HEK293 (cell line): Measurements from ENCODE around the gene IFNL1.

Experiments
- CTCF ChIA-PET: fragments of 350-600 bp; formaldehyde crosslinking; extraction: SDS; loops from one replicate; lab custom pipeline; 2021; ENCODE audit warnings: antibody characterized with exemption; lab: Yijun Ruan, JAX
- POLR2A ChIA-PET: fragments of 300-600 bp; formaldehyde crosslinking; extraction: SDS; loops from one replicate; lab custom pipeline; 2020; ENCODE audit warnings: antibody characterized with exemption, inconsistent platforms; lab: Yijun Ruan, JAX
- H3K27ac ChIP-seq: fragments of 200-500 bp; sonication (Bioruptor generic); 2 replicates; pipeline ENCODE4 v1.5.1; 2014; ENCODE audit warnings: low read depth, low read length, control low read depth, inconsistent platforms; ENCODE audit errors: extremely low read depth
- H3K36me3 ChIP-seq, 2 experiments: fragments of 200-500 bp in 1 of 2; sonication (Bioruptor generic) in 1 of 2; 1 replicate in 1 of 2; 2 replicates in 1 of 2; pipeline ENCODE4 v1.5.1; 2014 to 2017; ENCODE audit warnings: inconsistent platforms in 2 of 2, low read length in 2 of 2; ENCODE audit not compliant: control insufficient read depth in 2 of 2, insufficient read depth in 1 of 2
- H3K4me1 ChIP-seq: fragments of 200-500 bp; sonication (Bioruptor generic); 2 replicates; pipeline ENCODE4 v1.5.1; 2014; ENCODE audit warnings: mild to moderate bottlenecking, low read length, inconsistent platforms; ENCODE audit not compliant: control insufficient read depth, insufficient read depth
- H3K4me3 ChIP-seq: 2 replicates; pipeline ENCODE4 v1.5.1; 2011; ENCODE audit warnings: low read depth, mild to moderate bottlenecking, control low read depth, low read length, moderate library complexity
- H3K9me3 ChIP-seq: fragments of 200-500 bp; sonication (Bioruptor generic); 2 replicates; pipeline ENCODE4 v1.5.1; 2014; ENCODE audit warnings: low read depth, low read length, inconsistent platforms; ENCODE audit not compliant: control insufficient read depth, insufficient read depth
- KLF1 ChIP-seq: fragments of 450-650 bp; formaldehyde crosslinking; IDR thresholded peaks from 2 replicates; pipeline ENCODE4 v1.5.1; 2016; ENCODE audit warnings: missing biosample characterization, missing genetic modification characterization
- MYNN ChIP-seq: fragments of 450-650 bp; formaldehyde crosslinking; IDR thresholded peaks from 2 replicates; pipeline ENCODE4 v1.5.1; 2016; ENCODE audit warnings: missing biosample characterization, missing genetic modification characterization, borderline replicate concordance
- TCF7L2 ChIP-seq: IDR thresholded peaks from 2 replicates; pipeline ENCODE4 v1.6.1; 2011; ENCODE audit warnings: low read depth, mild to moderate bottlenecking, inconsistent platforms, low read length, moderate library complexity, borderline replicate concordance
- ZFHX2 ChIP-seq: fragments of 450-650 bp; formaldehyde crosslinking; conservative IDR thresholded peaks from 2 replicates; pipeline ENCODE4 v1.5.1; 2016; ENCODE audit warnings: missing biosample characterization, missing genetic modification characterization
- ZNF146 ChIP-seq: fragments of 450-650 bp; formaldehyde crosslinking; IDR thresholded peaks from 2 replicates; pipeline ENCODE4 v1.5.1; 2016; ENCODE audit warnings: missing biosample characterization, missing genetic modification characterization
- ZNF391 ChIP-seq: fragments of 450-650 bp; formaldehyde crosslinking; IDR thresholded peaks from 2 replicates; pipeline ENCODE4 v1.5.1; 2016; ENCODE audit warnings: low read depth, missing biosample characterization, missing genetic modification characterization, borderline replicate concordance
- ZNF473 ChIP-seq: fragments of 450-650 bp; formaldehyde crosslinking; IDR thresholded peaks from 2 replicates; pipeline ENCODE4 v1.5.1; 2017; ENCODE audit warnings: missing biosample characterization, missing genetic modification characterization
- ZNF529 ChIP-seq: fragments of 450-650 bp; formaldehyde crosslinking; IDR thresholded peaks from 2 replicates; pipeline ENCODE4 v1.5.1; 2017; ENCODE audit warnings: missing genetic modification characterization, missing biosample characterization; ENCODE audit not compliant: insufficient replicate concordance
- ZNF549 ChIP-seq: fragments of 450-650 bp; IDR thresholded peaks from 2 replicates; pipeline ENCODE4 v1.5.1; 2018; ENCODE audit warnings: missing biosample characterization, missing genetic modification characterization, mild to moderate bottlenecking, inconsistent platforms, moderate library complexity
- ZNF610 ChIP-seq: fragments of 450-650 bp; formaldehyde crosslinking; IDR thresholded peaks from 2 replicates; pipeline ENCODE4 v1.5.1; 2016; ENCODE audit warnings: missing biosample characterization, missing genetic modification characterization, borderline replicate concordance
- ZNF768 ChIP-seq: fragments of 450-650 bp; formaldehyde crosslinking; IDR thresholded peaks from 2 replicates; pipeline ENCODE4 v1.5.1; 2018; ENCODE audit warnings: missing biosample characterization, mild to moderate bottlenecking, missing genetic modification characterization
- ZNF843 ChIP-seq: fragments of 450-650 bp; formaldehyde crosslinking; IDR thresholded peaks from 2 replicates; pipeline ENCODE4 v1.5.1; 2016; ENCODE audit warnings: missing biosample characterization, missing genetic modification characterization
- TF ChIP-seq, protein P1 (sequence below): fragments of 450-650 bp; formaldehyde crosslinking; IDR thresholded peaks from 2 replicates; pipeline ENCODE4 v1.5.1; 2016; ENCODE audit warnings: missing biosample characterization, missing genetic modification characterization

IFNL1 gene

DNA sequence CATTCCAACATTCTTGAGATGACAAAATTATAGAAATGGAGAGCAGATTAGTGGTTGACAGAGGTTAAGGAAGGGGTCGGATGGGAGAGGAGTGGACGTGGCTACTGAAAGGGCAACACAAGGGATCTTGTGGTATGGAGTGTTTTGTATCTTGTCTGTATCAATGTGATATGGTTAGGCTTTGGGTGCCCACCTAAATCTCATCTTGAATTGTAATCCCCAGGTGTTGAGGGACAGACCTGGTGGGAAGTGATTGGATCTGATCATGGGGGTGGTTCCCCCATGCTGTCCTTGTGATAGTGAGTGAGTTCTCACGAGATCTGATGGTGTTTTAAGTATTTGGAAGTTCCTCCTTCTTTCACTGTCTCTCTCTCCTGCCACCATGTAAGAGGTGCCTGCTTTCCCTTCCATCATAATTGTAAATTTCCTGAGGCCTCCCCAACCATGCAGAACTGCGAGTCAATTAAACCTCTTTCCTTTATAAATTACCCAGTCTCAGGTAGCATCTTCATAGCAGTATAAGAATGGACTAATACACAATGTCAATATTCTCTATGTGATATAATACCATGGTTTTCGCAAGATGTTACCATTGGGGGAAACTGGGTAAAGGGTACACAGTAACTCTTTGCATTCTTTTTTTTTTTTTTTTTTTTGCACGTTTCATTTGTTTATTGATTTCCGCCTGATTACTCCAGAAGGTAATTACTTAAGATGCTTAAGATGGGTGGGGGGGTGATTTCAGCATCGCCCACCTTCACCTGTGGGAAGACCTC, 42.6 kb upstream of the IFNL1 start:
- peak; percentile 100 for TF ChIP-seq ZNF529 (tag by site-specific recombination)
- no peak for TF ChIP-seq ZNF473 (tag by site-specific recombination)
- Histone ChIP-seq H3K36me3 (no peaks in the 10 kb centered on the region), H3K27ac (no peak overlapping the region), H3K4me1 (peaks cover 2% of the 10 kb centered on the region; the same call in 1 of the 2 replicates), H3K9me3 (no peaks in the 10 kb centered on the region), H3K4me3 (no peak overlapping the region)
- CTCF ChIA-PET: interaction anchor here (0.7 to 1.5 kb wide), 3 partner anchors 16 to 69 kb away, joined by 3 to 4 read pairs (median 4); no protein-coding TSS in a partner anchor
- POLR2A ChIA-PET: no interaction called here

DNA sequence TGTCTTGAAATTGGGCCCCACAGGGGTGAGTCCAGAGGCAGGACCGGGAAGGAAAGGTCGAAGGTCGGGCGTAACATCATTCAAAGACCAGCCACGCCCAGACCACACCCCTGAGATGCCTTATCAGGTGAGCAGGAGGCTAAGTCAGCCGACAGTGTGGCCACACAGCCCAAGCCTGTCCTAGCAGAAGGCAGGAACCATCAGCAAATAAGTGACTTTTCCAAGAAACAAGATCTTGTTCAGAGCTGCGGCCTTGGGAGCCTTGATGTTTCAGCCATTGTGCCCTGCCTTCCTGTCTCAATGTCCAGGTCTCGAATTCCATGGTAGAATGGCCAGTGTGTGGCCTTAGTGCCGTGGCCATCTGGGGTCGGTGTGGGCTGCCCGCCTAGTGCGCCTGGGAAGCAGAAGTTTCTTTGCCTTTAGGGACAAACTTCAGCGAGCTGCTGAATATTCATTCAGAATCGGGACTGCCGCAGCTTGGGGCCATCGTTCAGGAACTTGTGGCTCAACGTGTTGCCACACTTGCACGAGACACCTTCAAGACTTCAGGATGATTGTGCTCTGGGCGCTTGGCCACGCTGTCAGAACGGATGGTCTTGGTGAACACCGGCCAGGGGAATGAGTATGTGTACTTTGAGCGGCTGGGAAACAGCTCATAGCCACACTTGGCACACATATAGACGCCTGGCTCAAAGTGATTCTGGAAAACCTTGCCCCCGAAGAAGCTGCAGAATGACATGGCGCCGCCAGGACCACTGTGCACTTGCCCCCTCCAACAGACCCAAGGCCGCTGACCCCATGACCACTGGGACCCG, 41.5 kb upstream of the IFNL1 start:
- peaks cover 2% of the 10 kb centered on the region; the same call in 1 of the 2 replicates for H3K4me1 ChIP-seq
- ChIA-PET POLR2A (interaction anchor here (0.6 kb wide), 2 partner anchors 45 to 770 kb away, joined by 3 to 4 read pairs; no protein-coding TSS in a partner anchor), CTCF (interaction anchor here (0.6 to 1.5 kb wide), 4 partner anchors 57 to 132 kb away, joined by 3 to 4 read pairs (median 4); partner anchors contain the start of gene SAMD4B)
- no peak overlapping the region for H3K4me3 ChIP-seq
- TF ChIP-seq ZNF843 (tag by site-specific recombination) (no peak), KLF1 (tag by site-specific recombination) (peak; percentile 43; the same call in 1 of the 2 replicates), ZFHX2 (tag by site-specific recombination) (0 out of 2 replicates have a peak, but pooled peaks have one; percentile 5)
- H3K36me3 ChIP-seq: no peaks in the 10 kb centered on the region
- H3K9me3 ChIP-seq: no peaks in the 10 kb centered on the region
- no peak overlapping the region for H3K27ac ChIP-seq

DNA sequence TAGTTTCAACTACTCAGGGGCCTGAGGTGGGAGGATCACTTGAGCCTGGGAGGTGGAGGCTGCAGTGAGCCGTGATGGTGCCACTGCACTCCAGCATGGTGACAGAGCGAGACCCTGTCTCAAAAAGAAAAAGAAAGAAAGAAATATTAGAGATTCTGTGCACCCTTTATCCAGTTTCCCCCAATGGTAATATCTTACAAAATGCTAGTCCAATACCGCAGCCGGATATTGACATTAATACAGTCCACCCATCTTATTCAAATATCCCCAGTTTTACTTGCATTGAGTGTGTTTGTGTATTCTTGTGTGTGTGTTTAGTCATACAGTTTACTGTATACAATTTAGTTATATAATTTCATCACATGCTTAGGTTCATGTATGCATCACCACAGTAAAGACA, 39.0 kb upstream of the IFNL1 start:
- Histone ChIP-seq H3K4me3 (no peak overlapping the region), H3K9me3 (no peaks in the 10 kb centered on the region), H3K4me1 (peaks cover 1% of the 10 kb centered on the region; the same call in 1 of the 2 replicates), H3K27ac (no peak overlapping the region), H3K36me3 (no peaks in the 10 kb centered on the region)
- TF ChIP-seq ZNF610 (no peak), ZNF529 (tag by site-specific recombination) (peak; percentile 99), ZNF146 (tag by site-specific recombination) (no peak)
- ChIA-PET POLR2A (no interaction called here), CTCF (interaction anchor here (0.6 kb wide), 1 partner anchor 70 kb away, joined by 4 read pairs; no protein-coding TSS in a partner anchor)

DNA sequence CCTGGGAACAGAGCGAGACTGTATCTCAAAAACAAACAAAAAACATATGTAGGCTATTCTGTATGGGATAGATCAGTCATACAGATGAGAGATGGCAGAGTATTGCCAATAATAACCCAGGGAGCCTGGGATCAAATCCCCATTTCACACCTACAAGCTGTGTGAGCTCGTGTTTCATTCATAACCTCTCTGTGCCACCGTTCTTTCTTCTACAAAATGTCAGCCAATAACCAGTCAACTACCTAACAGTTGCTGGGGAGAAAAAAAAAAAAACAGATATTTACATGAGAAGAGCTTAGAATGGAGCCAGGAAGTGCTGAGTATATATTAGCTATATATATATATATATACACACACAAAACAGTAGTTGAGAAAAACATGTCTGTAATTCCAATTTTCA, 34.5 kb upstream of the IFNL1 start:
- Histone ChIP-seq H3K27ac (no peak overlapping the region), H3K9me3 (no peaks in the 10 kb centered on the region), H3K4me1 (no peaks in the 10 kb centered on the region), H3K36me3 (no peaks in the 10 kb centered on the region), H3K4me3 (no peak overlapping the region)
- TF ChIP-seq ZNF768 (tag by site-specific recombination) (peak; percentile 36; the same call in 1 of the 2 replicates), ZNF549 (tag by site-specific recombination) (no peak)
- ChIA-PET POLR2A (interaction anchor here (1.4 kb wide), 1 partner anchor 174 kb away, joined by 3 read pairs; the partner anchor contains the start of gene RPS16), CTCF (interaction anchor here (0.6 to 1.3 kb wide), 8 partner anchors 9 to 331 kb away, joined by 3 read pairs; partner anchors contain the start of genes MRPS12 and SARS2)

DNA sequence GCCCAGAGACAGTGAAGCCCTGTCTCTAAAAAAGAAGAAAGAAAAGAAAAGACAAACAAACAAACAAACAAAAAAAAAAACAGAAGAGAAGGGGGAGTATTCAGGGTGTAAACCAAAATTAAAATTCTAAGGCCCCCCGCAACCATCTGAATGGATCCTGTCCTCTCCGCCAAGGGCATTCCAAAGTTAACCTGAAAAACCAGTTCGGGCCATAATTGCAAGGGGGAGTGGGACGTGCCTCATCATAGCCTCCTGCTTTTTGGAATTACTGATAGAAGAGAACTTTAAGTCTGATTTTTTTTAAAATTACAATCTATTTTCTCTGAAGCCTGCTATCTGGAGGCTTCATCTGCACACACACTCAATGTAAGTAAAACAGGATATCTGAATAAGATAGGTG, 33.7 kb upstream of the IFNL1 start:
- no peak for TF ChIP-seq MYNN
- no peak for TF ChIP-seq TCF7L2
- no peak for TF ChIP-seq ZNF391
- TF ChIP-seq, protein P1, sequence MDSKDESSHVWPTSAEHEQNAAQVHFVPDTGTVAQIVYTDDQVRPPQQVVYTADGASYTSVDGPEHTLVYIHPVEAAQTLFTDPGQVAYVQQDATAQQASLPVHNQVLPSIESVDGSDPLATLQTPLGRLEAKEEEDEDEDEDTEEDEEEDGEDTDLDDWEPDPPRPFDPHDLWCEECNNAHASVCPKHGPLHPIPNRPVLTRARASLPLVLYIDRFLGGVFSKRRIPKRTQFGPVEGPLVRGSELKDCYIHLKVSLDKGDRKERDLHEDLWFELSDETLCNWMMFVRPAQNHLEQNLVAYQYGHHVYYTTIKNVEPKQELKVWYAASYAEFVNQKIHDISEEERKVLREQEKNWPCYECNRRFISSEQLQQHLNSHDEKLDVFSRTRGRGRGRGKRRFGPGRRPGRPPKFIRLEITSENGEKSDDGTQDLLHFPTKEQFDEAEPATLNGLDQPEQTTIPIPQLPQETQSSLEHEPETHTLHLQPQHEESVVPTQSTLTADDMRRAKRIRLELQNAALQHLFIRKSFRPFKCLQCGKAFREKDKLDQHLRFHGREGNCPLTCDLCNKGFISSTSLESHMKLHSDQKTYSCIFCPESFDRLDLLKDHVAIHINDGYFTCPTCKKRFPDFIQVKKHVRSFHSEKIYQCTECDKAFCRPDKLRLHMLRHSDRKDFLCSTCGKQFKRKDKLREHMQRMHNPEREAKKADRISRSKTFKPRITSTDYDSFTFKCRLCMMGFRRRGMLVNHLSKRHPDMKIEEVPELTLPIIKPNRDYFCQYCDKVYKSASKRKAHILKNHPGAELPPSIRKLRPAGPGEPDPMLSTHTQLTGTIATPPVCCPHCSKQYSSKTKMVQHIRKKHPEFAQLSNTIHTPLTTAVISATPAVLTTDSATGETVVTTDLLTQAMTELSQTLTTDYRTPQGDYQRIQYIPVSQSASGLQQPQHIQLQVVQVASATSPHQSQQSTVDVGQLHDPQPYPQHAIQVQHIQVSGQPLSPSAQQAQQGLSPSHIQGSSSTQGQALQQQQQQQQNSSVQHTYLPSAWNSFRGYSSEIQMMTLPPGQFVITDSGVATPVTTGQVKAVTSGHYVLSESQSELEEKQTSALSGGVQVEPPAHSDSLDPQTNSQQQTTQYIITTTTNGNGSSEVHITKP (tag by site-specific recombination): peak; percentile 54; the same call in 1 of the 2 replicates
- H3K4me1 ChIP-seq: no peaks in the 10 kb centered on the region
- no peak overlapping the region for H3K4me3 ChIP-seq
- CTCF ChIA-PET: interaction anchor here (0.6 to 1.3 kb wide), 5 partner anchors 10 to 332 kb away, joined by 3 to 4 read pairs (median 3); partner anchors contain the start of genes MRPS12 and SARS2
- H3K9me3 ChIP-seq: no peaks in the 10 kb centered on the region
- POLR2A ChIA-PET: interaction anchor here (1.4 kb wide), 1 partner anchor 173 kb away, joined by 3 read pairs; the partner anchor contains the start of gene RPS16
- no peak overlapping the region for H3K27ac ChIP-seq
- H3K36me3 ChIP-seq: no peaks in the 10 kb centered on the region
